ENCODE measurements around the gene SLC44A5.
"Not testable (repeated sequence)": the region's sequence is repeated elsewhere in the genome, so short reads cannot be mapped to it uniquely, and the experiment has no call there.

Gene SLC44A5

DNA sequence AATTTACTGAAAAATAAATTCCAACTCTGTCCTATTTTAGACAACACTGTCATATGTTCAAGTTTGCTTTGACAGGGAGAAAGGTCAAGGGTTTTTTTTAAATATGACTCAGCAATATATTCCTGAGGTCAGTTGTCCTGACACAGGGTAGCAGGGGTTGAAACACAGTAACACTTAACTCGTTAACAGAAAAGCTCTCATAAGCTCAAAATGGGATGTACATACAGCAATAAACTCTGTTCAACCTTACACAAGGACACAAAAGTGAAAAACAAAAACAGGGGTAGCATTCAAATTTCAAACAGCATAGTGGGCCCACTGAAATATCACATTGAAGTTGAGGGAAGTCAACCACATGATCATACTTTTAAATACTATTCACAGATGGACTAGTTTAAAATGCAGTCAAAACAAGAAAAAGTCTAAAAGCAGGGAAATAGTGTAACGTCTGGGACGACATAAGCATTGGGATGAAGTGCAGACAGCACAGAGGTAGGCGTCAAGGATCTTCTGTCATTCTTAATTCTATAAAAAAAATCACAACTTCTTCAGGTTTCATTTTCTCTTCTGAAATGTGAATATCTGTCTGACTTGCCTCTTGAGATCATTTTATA, 89.9 kb downstream of the SLC44A5 start:
- DNase-seq (ENCODE audit: low read depth): no peak

DNA sequence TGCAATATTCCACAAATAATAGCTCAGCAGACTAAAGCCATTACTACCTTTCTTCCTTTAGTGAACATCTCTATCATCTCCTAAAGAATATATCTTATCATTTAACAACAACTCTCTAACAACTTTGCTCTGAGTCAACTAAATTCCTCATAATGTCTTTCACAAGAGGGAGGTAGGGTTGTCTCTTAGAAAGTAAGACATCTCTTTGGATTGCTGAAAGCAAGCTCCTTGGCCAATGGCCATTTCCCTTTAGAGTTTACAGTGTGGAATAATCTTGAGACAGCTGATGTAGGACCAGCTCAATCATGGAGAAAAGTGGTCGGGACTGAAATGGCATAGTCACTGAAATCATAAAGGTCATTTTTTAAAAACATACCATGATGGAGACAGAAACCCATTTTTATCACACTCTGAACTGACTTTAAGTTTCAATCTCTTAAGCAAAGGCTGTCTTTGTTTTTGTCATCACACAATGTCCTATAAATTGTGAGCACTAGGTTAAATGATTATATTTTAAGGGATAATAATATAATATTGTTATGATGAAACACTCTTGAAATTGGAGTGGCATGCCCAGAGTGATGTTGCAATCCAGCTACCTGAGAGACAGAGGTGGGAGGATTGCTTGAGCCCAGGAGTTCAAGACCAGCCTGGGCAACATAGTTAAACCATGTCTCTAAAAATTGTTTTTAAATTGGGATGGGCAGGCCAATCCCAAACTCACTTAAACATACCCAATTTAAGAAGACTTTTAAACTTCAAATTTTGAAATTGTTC, 91.1 kb downstream of the SLC44A5 start:
- no peak for DNase-seq (ENCODE audit: low read depth)

DNA sequence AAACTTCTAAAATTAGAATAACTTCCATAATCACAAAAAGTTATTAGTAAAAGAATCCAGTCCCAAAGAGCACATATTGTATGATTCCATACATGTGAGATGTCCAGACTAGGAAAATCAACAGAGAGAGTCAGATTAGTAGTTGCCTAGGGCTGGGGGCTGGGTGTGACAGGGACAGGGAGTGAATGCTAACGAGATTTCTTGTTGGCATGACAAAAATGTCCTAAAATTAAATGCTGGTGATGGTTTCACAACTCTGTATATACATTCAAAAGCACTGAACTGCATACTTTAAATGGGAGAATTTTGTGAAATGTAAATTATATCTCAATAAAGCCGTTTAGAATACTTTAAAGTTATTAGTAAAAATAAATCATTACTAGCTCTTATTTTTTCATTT, 92.2 kb downstream of the SLC44A5 start:
- no peak for DNase-seq (ENCODE audit: low read depth)

DNA sequence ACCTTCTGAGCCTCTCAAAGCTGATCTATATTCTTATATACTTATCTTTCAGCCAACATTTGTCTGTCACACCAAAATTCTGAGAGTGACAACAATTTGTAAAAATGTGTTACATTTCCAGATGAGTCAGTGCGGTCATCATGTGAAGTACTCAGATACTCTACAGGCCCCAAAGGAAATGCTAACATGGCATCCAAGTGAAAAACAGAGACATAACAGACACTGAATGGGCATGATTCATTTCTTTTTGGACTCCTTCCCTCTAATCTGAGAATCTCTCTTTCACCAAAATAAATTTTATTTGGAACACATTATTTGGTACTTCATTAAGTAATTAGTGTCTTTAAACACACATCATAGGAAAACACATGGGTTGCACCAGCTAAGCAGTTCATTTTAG, 96.6 kb downstream of the SLC44A5 start:
- no peak for DNase-seq (ENCODE audit: low read depth)

DNA sequence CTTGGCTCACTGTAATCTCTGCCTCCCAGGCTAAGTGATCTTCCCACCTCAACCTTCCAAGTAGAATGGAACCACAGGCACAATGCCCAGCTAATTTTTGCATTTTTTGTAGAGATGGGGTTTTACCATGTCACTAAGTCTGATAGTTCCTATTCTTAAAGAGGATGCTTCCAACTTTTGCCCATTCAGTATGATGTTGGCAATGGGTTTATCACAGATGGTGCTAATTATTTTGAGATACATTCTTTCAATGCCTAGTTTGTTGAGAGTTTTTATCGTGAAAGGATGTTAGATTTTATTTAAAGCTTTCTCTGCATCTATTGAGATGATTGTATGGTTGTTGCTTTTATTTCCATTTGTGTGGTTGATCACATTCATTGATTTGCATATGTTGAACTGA, 103.9 kb downstream of the SLC44A5 start:
- no peak for DNase-seq (ENCODE audit: low read depth)

DNA sequence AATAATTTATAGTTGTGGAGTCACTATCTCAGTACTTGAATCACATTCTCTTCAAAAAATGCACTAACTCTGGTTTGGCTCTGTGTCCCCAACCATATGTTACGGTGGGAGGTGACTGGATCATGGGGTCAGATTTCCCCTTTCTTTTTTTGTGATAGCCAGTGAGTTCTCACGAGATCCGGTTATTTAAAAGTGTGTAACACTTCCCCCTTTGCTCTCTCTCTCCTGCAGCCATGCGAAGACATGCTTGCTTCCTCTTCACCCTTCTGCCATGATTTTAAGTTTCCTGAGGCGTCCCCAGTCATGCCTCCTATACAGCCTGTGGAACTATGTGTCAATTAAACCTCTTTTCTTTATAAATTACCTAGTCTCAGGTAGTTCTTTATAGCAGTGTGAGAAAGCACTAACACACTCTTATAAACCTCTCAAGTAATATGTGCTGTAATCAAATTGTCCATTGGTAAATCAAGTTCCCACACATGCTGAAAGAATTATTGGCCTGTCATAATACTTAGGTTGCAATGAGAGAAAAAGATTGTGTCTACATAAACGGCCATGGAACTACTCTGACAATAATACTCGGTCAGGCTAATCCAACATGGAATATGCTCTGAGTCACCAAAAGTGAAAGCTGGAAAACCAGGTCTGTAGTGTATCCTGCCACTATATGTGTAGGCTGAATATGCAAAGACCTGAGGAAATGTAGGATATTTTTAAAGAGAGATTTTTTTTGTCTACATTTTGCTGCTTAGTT, 107.5 kb downstream of the SLC44A5 start:
- no peak for DNase-seq (ENCODE audit: low read depth)

DNA sequence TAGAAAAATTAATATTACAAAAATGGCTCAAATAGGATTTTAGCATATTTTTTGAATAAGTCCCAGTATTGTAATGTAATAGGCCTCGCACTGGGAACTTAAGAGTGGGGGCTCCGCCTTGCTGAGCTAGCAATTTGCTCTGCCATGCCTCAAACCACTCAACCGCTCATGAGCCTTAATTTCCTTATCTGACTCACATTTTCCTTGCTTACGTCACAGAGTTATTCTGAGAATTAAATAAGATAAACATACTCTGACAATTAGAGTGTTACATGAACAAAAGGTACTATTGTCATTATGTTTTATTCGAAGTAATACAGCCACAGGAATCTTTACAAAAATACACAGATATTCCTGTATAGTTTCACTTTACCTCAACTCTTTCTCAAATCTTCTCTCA, 108.1 kb downstream of the SLC44A5 start:
- peak; percentile 4 for DNase-seq (ENCODE audit: low read depth)

DNA sequence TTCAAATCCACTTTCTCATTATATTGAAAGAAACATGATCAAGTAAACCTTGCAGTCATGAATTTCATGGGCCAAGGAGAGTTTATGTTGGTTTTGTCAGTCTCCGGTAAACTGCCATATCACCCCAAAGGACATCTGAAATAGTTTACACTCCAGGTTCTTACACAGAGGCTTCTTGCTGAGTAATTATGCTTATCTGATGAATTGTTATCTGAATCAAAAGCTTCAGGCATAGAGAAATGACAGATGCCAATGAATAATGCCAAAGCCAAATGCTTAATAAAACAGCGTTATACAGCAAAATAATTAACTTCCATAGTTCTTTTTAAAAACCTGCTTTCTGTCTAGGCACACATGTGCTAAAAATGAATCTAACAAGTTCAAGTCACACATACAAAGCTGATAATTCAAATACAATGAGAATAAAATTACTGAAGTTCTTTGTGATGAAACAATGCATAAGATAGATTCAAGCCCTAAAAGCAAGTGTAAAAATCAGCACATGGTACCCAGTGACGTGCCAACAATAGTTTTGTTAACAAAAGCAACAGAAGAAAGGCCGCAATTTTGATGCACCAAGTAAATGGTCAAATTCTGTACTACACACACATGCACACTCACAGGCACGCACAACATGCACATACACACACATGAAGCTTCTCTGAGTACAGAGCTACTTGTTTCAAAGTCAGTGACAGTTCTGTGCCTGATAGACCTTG, 109.2 kb downstream of the SLC44A5 start:
- DNase-seq (ENCODE audit: low read depth): no peak

DNA sequence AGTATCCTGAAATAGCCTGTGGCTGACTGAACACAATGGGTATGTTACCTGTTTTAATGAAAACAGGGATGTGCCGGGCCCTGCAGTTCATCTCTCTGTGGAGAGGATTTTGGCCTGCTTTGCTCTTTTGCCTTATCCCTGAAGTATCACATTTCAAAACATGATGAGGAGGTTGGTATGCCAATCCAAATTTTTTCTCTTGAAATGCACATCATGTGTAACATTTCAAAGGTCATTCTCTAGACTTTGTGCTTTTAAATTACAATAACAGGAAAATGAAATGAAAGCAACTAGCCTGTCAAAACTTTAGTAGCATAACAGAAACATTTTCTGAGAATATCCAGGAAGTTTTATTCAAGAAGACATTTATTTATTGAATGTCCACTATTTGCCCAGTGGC, 118.9 kb downstream of the SLC44A5 start:
- DNase-seq (ENCODE audit: low read depth): no peak

DNA sequence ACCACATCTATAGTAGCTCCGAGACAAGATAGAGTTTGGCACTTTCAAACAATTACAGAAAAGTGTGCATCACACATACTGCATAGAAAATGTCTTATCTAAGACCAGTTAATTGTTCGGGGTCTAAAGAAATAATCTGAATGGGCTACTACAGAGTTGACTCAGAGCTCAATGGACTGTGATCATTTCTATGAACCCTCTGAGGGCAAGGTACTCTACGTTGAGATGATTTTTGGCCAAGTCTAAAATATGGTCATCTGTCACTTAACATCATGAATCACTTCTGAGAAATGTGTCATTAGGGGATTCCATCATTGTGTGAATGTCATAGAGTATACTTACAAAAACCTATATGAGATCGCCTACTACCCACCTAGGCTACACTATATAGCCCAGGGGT, 123.5 kb downstream of the SLC44A5 start:
- DNase-seq (ENCODE audit: low read depth): no peak

DNA sequence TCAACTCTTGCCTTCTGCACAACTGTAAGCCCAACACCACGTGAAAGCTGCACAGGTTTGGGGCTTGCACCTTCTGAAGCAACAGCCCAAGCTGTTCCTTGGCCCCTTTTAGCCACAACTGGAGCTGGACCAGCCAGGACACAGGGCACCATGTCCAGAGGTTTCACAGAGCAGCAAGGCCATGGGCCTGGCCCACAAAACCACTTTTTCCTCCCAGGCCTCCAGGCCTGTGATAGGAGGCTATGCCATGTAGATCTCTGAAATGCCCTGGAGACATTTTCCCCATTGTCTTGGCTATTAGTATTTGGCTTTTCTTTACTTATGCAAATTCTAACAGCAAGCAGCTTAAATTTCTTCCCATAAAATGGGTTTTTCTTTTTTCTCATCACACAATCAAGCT, 126.1 kb downstream of the SLC44A5 start:
- no peak for DNase-seq (ENCODE audit: low read depth)

DNA sequence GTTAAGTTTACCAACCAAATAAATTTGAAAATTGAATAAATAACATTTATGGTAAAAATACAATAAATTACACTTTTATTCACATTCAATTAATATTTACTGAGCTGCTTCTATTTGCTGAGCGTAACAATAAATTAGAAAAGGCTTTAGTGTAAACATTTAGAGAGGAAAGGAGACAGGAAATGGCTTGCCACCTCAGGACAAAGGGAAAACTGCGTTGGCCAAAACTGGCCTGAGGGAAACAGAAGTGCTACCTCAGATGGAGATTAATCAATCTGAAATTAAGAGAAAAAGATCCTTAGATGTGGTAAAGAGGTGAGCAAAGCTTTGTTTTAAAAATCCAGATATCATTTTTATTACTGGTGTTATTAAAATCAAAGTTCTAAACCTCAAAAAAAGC, 128.0 kb downstream of the SLC44A5 start:
- DNase-seq (ENCODE audit: low read depth): no peak

DNA sequence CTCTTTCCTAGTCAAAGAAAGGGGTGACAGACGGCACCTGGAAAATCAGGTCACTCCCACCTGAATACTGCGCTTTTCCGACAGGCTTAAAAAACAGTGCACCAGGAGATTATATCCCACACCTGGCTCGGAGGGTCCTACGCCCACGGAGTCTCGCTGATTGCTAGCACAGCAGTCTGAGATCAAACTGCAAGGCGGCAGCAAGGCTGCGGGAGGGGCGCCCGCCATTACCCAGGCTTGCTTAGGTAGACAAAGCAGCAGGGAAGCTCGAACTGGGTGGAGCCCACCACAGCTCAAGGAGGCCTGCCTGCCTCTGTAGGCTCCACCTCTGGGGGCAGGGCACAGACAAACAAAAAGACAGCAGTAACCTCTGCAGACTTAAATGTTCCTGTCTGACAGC, 134.4 kb downstream of the SLC44A5 start:
- DNase-seq (ENCODE audit: low read depth): not testable (repeated sequence)

DNA sequence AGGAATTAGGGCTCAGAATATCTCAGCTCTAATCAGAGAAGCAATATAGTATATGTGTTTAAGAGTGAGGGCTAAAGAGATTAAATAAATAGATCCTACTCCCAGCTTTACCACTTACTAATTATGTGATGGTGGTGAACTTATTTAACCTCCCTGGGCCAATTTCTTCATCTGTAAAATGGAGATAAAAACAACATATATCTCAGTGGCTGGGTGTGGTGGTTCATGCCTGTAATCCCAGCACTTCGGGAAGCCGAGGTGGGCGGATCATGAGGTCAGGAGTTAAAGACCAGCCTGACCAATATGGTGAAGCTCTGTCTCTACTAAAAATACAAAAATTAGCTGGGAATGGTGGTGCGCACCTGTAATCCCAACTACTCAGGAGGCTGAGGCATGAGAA, 135.2 kb downstream of the SLC44A5 start:
- no peak for DNase-seq (ENCODE audit: low read depth)

DNA sequence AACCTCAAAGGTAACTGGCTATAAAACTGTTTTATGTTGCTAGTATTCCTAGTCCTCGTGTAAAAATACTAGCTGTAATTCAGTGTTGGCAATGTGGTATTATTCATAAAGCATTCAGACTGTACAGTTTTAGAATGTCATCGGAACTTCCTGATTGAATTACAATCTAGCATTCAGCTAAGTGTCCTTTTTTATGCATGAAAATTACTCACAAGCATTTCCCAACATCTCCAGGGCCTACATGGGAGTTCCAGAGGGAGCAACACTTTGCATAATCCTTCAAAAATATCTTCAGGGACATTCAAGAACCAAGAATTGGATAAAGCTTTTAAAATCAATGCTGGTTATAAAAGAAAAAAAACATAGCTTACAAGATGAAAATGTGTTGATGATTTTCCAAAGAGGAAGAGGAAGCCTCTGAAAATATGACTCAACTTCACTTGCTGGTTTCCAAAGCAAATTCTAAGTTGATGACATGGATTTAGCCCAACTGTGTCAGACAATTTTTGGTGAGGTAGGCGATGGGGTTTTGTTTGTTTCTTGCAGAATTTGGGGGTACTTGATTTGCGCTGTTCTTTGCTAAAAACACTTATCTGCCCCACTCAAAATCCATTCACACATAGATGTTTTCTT, 137.8 kb downstream of the SLC44A5 start:
- peak; percentile 2 for DNase-seq (ENCODE audit: low read depth)

DNA sequence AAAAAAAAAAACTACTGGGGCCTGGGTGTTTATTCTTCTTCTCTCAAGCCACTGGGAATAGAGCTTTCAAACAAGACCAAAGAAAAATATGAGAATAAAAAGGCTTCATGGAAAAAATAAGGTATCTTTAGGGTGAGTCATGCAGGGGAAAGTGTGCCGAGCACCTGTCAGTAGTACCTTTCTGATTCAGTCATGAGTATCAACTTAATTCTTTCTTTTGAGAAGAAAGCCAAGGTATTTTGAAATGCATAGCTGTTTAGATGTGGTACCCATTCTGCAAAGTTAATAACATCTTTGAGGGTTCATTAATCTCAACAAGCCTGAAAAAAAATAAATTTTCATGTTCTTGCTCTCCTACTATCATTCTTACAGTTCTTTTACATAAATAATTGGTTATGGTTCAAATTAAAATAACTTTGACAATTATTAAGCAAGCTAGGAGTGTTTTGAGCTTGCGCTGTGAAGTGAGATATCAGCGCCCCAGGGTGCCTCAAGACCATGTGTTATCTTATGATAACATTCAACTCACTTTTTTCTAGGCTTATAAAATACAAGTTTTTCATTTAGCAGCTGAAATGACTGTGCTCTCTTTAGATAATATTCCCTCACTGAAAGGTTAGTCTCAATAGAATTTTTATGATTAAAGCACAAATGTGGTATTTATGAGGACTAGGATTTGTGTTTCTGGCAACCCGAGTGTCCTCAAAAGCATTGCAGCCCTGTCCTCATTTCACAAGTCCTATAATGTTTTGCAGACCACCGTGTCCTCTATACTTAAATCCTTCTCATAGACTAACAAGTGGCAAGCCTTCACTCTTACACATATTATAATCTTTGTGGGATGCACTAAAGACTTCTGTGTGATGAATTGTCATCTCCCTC, 138.6 kb downstream of the SLC44A5 start:
- no peak for DNase-seq (ENCODE audit: low read depth)

DNA sequence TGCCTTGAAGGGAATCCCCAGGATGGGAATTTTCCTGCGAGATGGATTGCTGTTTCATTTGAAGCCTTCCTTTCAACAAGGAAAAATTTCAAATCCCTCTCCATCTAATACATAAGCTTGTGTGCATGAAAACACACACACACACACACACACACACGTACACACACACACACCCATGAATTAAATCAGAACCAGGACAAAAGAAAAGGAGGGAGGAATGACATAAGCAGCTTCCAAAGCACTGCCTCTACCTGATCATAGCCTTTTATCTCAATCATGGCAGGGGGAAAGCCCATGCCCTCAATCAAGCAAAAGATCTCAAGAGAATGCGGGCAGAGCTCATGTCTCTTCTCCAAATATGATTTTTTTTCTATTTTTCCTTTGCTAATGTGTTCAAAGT, 139.7 kb downstream of the SLC44A5 start:
- DNase-seq (ENCODE audit: low read depth): no peak

DNA sequence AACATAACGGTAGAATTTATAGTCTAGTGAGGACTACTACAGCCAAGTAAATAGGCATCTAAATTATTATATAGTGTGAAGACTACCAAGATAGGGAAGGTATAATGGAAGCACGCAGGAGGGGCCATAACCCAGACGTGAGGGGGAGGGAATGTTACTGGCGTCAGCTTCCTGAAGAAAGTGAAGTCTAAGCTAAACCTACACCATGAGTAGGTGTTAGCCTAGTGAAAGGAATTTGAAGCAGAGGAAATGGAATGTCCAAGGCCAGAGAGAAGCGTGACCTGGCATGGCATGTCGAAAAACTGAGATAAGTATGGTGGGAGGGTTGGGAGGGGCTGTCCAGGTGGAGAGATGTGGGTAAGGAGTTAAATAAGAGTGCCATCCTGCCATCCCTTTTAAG, 140.5 kb downstream of the SLC44A5 start:
- DNase-seq (ENCODE audit: low read depth): no peak

DNA sequence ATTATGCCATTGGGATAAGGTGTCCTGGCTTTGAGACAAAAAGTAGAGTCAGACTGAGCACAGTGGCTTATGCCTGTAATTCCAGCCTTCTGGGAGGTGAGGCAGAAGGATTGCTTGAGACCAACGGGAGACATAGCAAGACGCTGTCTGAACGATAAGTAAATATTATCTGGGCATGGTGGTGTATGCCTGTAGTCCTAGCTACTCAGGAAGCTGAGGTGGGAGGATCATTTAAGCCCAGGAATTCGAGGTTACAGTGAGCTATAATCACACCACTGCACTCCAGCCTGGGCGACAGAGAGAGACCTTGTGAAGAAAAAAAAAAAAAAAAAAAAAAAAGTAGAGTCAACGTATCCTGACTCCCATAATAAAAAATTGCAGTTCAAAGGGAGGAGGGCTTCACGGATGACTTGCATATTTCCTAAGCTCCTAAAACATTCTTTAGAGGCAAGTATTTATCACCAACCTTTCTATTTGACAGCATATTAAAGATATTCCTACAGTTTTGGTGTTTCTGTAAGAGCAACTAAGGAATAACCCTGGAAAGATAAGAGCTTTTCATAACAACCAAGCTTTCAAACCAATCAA, 141.2 kb downstream of the SLC44A5 start:
- DNase-seq (ENCODE audit: low read depth): no peak

DNA sequence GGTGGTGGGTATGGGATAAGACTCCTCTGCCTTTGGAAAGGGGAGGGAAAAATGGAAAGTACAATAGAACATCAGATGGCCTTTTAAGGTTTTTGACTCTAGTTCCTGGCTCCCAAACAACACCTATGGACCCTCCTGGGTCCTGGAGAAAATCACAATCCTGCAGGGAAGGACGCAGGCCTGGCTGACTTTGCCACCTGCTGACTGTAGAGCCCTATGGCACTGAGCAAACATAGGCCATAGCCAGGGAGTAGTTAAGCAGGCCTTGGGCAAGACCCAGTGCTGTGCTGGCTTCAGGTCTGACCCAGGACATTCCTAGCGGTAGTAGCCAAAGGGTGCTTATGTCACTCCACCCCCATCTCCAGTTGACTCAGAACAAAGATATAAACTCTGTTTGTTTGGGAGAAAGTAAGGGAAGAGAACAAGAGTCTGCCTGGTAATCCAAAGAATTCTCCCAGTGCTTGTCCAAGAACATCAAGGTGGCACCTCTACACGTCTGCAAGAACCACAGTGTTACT, 149.0 kb downstream of the SLC44A5 start:
- no peak for DNase-seq (ENCODE audit: low read depth)
